ENCODE measurements around the gene PHACTR2.

PHACTR2 gene

DNA sequence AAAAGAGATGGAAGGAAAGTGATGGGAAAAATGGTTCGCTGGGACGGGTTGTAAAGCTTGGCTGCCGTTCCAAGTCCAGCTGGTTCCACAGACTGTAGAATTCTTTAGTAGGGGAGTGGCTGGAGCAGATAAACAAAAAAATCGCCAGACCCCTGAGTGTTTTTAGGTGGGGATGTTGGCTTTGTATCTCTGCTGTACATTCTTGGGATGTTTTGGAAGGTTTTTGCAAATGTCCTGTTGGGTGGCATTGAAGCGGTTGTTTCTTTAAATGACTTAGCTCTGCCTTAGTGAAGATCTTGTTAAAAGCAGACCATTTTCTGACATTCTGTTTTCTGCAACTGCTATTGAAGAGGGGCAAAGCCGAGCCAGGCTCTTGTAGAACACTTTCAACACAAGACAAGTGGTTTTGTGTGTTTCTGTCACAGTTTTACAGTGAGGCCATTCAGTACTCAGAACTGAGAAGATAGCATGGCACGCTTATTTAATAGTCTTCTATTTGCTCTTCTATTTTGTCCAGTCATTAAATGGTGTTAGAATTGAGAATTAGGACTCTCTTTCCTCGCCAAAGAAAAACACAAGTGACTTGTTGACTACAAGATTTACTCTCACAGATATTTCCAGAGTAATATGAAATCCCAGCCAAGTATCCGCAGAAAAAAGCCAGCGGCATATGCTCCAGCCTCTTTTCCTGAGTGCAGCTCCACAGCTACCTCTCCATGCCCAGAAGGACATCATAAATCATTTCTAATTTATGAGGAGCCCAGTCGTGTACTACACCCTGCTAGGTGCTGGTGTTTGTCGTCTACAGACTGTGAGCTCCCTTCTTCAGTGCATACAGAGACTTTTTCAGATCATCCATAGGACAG, 65.8 kb downstream of the PHACTR2 start:
- no peak for DNase-seq

- DNase-seq = no peak
Measured at GRCh38 chr6:143744551-143745165, 66.9 kb downstream of the PHACTR2 start.

DNA sequence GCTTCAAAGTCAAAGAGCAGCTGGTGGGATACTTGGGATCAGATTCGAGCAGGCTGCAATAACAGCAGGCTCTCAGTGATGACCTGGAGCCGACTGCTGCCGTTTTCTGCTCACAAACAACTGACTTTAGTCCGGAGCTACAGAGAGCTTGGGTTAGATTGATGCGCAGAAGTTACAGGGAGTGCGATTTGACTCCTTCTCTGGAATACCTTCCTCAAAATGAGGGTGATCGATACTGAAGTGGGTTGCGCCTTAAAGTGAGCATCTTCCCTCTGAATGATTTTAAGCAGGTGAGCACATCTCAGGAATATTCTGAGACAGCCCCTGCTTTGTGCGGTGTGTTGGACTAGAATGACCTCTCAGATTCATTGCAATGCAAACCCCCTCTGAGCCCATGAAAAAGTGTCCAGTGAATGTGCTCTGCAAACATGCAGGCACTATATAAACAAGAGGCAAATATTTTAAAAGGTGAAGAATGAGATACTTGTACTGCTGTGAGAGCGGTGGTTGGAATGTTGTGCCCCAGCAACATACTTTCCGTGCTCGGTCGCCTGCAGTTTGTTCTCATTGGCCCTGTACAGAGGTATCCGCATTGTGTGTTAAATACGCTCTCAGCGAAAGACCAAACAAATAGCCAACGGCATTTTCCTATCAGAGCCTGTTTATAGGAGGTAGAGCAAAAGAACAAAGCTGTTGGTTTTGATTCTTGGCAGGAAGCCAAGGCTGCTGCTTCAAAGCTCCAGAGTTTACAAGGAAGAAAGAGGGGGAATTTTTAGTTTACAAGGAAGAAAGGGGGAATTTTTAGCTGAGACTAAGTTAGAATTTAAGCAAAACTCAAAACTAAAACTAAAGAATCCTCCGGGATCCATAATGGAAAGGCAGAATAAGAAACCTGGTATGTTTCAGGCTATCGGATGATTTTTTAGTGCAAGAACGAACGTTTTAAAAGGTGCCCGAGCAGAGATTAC, 67.7 kb downstream of the PHACTR2 start:
- no peak for DNase-seq

GRCh38 chr6:143746202-143747119, 68.7 kb downstream of the PHACTR2 start:
- DNase-seq = no peak

DNA sequence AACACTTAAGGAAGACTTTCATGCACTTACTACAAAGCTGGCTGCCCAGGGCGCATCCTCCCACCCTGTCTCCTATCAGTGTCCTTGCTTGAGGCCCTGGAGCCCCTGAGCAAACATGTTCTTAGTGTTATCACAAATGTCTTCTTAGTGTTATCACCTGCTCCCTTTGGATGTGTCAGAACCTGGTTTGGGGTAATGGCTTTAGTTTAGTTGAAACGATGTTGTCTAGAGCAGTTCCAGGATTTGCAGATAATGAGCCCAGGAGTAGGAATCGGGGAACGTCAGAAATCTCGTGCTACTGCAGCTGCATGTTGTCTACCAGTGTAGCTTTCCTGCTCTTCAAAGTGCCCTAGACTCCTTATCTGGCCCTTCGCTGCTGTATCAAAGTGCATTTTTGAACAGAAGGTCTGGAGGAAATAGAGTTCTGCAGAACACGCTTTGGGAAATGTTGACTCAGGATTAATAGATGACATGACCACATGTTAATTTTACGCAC, 69.6 kb downstream of the PHACTR2 start:
- no peak for DNase-seq

DNA sequence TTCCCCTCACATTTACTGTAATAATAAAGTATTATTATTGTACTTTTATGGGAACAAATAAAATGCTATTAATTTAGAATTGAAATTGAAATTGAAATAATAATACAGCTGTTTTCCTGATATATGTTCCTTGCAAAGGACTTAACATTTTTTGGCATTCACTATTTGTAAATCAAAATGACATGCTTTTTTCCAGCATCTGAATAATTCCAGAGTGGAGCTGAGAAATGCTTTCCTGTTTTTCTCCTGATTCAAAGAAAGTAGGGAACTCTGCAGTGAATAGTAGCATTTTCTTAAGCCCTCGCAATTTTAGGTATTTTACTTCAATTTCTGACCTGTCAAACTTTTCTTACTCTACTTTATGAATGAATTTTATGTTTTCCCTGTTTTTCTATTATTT, 72.1 kb downstream of the PHACTR2 start:
- DNase-seq = no peak

DNA sequence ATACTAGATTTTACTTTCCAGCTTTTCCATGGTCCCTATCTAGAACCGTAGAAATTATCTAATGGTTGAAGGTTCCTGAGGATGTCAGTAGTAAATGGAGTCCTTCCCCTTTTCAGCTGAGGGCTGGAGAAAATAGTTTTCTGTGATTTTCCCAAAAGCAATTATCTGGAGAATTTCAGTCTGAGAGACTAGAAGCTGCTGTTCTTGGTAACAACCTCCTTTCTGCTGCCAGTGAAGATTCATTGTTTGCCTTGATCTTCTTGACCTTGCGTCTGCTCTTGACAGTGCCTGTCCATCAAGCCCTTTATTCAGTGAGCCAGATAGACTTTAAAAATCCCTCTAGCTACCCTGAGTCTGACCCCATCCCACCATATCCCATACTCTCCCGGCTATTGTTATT, 73.1 kb downstream of the PHACTR2 start:
- no peak for DNase-seq

- DNase-seq = no peak
Measured at GRCh38 chr6:143752459-143752858, 74.7 kb downstream of the PHACTR2 start.

- DNase-seq = no peak
Measured at GRCh38 chr6:143753678-143754077, 75.9 kb downstream of the PHACTR2 start.

DNA sequence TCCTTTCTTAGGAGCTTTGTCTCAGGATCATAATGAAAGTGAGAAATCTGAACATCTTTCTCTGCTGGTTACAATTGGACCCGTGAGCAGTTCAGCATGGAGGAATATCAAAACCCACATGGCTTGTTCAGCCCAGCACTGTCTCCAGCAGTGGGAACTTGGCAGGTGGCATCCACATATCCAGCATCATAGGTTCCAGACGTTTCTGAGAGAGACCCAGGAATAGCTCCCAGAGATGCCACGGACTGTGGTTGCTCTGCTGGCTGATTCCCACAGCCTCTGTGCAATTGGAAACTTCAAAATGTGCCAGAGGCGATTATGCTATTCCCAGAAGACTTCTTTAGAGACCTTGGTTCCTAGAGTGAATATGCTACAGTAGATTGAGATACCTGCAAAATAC, 76.4 kb downstream of the PHACTR2 start:
- no peak for DNase-seq

GRCh38 chr6:143755301-143755744, 77.6 kb downstream of the PHACTR2 start:
- no peak for DNase-seq

GRCh38 chr6:143757346-143757832, 79.6 kb downstream of the PHACTR2 start:
- no peak for DNase-seq

DNA sequence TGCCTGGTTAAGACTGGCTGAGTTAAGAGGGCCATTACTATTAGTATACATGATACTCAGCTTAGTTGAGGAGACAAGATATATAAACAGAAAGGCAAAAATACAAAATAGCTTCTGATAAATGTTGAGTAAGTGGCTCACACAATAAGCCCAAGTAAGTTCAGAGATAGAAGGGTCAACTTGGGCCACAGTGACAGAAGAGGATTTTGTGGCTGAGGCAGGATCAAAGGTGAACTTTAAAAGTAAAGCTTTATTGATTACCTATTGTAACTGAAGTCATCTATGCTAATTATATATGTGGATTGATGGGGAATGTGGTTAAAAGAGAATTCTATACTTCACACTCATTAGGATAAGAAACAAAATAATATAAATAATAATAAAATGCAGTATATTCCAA, 80.8 kb downstream of the PHACTR2 start:
- DNase-seq = no peak

- no peak for DNase-seq
Measured at GRCh38 chr6:143759666-143760065, 81.9 kb downstream of the PHACTR2 start.

DNA sequence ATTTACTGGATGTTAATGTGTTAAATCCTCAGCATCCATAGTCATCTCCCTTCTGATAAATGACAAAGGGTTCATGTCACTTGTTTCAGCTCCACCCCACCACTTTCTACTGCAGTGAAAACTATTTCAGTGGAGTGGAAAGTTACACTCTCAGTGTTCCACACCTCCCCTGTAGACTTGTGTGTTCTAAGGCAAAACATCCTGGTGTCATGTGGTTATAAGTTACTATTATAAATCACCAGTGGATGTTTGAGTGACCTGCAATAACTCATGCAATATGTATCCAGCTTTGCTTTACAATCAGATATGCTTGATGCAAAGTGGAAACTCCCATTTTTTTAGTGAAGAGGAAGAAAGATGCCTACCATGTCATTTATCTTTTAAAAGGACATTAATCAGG, 83.3 kb downstream of the PHACTR2 start:
- DNase-seq = no peak

- DNase-seq = no peak
Measured at GRCh38 chr6:143762126-143762525, 84.4 kb downstream of the PHACTR2 start.

GRCh38 chr6:143765422-143766184, 87.8 kb downstream of the PHACTR2 start:
- no peak for DNase-seq

DNA sequence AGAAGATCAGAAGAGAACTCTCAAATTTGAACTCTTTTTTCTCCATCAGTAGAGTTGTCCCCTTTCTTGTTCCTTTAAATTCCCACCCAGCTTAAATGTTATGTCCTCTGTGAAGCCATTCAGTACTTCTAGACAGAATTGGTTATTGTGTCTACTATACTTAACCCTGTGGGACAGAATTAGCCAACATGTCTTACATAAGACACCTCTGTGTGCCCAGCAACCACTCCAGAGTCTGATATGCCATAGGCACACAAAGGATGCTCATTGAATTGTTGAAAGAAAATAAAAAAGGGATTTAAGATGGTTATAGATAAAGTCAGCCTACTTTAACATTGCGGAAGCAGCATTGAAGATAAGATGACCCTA, 88.4 kb downstream of the PHACTR2 start:
- no peak for DNase-seq

- no peak for DNase-seq
Measured at GRCh38 chr6:143767433-143767832, 89.7 kb downstream of the PHACTR2 start.

- DNase-seq = no peak
Measured at GRCh38 chr6:143772116-143773086, 94.6 kb downstream of the PHACTR2 start.
